NCI-H748 (cell line): ENCODE results near the gene SLX4IP.

Source experiments
- DNase-seq: peaks from one replicate; lab custom pipeline; 2025; ENCODE audit not compliant: unreplicated experiment; lab: John Stamatoyannopoulos, UW

SLX4IP gene

DNA sequence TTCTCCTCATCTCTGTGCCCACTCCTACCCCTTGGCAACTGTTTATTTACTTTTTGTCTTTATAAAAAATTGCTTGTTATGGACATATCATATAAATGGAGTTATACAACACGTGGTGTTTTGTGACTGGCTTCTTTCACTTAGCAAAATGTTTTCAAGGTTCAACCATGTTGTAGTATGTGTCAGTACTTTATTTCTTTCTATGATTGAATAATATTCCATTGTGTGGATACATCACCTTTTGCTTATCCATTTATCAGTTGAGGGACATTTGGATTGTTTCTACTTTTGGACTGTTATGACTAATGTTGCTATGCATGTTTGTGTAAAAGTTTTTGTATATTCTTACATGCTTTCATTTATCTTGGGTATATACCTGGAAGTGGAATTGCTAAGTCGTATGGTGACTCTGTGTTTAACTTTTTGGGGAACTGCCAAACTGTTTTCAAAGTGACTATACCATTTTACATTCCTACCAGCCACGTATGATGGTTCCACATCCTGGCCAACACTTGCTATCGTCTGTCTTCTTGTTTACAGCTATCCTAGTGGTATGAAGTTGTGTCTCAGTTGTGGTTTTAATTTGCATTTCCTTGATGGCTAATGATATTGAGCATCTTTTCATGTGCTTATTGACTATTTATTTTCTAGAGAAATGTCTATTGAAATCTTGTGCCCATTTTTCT, 84.4 kb downstream of the SLX4IP start:
- no peak for DNase-seq

DNA sequence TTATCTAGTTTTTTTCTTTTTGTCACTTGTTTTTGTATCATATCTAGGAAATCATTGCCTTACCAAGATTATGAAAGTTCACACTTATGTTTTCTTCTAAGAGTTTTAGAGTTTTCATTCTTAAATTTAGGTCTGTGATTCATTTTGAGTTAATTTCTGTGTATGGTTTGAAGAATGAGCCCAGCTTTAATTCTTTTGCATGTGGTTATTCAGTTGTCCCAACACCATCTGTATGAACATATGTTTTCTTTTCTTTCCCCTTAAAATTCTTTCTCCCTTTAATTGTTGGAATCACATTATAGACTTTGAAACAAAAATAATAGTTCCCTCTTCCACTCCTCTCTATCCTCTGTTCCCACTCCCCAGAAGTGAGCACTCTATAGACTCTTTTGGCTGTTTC, 85.4 kb downstream of the SLX4IP start:
- no peak for DNase-seq

DNA sequence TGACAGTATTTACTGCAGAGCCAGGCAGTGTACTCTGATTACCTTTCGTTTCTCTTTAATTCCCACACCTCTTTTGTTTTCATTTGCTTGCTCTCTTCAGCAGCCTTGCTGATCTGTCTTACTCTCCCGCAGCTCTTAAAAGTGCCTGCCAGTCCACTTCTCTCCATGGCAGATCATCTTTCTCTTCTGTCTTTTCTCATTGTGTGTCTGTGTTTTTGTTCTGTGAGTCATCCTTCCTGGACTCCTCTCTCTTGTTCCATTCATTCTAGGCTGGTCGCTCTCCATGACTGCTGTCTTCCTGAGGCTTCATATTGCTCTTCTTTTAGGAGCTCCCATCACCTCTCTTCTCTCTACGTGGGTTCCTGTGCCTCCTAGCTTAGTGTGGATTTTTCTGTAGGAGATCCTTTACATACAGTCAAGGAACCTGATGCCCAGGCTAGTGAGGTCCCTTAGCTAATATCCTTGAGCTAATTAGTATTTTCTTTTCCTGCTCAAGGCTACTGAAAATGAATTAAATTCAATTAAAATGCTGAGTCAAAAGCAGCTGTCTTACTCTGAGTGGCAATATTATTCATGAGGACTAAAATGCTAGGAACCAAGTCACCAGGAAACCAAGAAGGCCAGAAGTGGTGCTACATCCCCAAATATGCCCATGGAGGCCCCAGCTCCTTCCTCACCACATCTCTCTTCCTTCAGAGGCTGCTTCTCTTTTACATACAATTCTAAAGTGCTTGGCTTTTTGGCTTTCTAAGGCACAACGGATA, 86.1 kb downstream of the SLX4IP start:
- DNase-seq, result peak; percentile 34

DNA sequence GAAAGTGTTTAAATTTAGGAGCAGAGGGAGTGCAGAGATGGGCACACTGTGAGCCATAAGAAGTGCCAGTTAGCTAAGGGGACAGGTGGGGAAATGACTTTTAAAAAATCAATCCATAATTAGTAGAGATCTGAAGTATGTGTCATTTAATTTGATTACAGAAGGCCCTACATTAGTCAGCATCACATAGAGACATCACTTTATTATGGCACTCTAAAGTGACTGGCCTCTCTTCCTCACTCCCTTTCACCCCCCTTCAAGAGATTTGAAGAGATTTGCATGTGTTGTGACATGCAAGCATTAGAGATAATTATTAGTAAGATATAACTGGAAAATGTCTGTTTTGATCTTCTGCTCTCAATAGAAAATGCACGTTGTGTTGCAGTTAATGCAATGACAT, 86.7 kb downstream of the SLX4IP start:
- no peak for DNase-seq

DNA sequence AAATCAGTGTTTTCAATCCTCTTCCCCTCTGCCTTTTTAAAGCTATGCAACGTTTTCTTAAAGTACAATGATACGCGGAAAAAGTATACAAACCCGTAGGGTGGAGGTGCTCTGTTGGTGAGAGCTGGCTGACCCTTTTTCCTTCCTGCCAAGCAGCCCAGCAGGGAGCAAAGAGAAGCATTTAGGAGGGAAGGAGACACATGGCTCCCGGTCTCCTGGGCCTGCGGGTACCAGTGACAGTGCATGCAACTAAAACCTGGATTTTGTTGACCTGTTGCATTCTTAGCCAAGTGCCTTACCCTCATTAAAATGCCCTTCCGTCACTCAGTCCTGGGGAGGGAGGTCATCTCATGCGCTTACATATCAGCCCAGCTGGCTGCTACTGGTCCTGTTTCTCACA, 87.2 kb downstream of the SLX4IP start:
- peak; percentile 45 for DNase-seq

DNA sequence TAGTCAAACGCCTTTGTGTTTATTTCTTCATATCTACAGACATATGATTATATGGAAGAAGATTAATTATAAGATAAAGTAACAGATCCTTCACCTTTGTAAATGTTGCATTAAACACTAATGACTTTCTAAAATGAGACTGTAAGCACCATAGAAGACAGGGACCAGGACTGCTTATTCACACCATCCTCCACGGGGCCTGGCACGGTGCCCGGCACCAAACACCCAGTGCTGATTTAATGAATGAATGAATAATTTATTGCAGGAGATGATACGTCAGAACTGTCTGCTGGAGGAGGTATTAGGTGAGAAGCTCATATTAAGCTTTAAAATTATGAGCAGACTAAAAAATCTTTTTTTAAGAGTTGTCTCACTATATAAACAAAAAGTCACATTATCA, 88.3 kb downstream of the SLX4IP start:
- peak; percentile 97 for DNase-seq

DNA sequence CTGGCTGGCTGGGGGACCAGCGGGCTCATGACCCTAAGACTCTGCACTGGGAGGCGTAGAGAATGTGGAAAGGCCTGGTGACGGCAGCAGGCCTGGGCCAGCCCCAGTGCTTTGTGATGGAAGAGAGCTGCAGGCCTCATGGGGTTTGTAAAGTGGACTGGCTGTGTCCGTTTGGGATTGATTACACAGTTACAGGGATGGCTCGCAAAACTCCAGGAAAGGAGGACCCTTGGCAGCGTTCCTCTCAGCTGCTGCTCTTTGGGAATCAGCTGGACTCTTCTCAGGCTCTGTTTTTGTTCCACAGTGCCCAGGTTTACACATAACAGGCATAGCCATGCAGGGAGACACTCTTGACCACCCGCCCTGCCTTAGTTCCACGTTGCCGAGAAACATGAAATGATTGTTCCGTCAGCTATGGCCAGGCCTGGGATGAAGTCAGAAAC, 89.0 kb downstream of the SLX4IP start:
- DNase-seq, result peak; percentile 90

DNA sequence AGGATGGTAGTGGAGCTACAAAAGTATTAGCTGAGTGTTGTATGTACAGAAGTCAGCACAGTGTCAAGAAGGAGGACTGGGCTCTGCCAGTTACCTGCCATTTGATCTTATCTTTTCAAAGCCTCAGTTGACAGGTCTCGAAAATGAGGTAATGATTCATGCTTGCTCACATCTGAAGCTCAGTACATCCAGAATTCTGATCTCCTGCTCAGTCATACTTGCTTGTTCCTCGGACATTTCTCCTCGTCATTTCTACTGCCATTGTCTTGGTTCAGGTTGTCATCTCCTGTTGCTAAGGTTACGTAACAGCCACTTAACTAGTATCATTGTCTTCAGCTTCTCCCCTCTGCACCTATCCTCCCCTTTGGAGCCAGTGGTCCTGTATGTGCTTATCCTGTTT, 89.5 kb downstream of the SLX4IP start:
- peak; percentile 91 for DNase-seq

DNA sequence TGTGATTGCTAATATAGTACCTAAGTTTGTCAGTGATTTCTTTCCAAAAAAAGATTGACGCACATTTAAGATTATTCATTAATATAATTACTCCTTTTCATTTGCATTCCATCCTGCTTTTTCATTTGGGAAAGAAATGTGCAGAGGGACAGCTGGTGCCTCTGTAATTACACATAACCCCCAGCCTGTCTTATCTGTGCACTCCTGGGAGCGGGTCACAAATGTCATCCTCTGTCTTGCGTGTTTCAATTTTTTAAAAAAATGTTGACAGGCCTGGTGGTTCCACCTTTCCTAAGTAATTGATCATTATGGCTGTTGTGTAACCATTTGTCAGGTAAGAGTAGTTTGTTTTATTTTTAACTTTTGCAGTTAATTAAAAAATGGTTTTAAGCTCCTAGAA, 92.7 kb downstream of the SLX4IP start:
- DNase-seq, result no peak

DNA sequence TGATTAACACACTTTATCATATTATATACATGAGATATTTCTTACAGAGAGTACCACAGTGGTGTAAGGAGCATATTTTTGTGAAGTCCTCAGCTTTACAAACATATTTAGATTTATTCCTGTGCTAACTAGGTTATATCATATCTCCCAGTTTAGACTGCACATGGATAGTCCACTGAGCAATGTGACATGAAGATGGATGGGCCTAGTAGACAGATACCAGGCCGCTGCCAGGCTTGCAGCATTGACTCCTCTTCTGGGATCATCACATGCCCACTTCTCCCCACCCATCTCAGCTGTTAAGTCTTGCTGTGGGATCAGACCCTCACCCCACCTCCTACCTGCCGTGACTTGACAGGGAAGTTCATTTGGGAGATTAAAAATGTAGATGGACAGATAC, 95.8 kb downstream of the SLX4IP start:
- DNase-seq, result no peak

DNA sequence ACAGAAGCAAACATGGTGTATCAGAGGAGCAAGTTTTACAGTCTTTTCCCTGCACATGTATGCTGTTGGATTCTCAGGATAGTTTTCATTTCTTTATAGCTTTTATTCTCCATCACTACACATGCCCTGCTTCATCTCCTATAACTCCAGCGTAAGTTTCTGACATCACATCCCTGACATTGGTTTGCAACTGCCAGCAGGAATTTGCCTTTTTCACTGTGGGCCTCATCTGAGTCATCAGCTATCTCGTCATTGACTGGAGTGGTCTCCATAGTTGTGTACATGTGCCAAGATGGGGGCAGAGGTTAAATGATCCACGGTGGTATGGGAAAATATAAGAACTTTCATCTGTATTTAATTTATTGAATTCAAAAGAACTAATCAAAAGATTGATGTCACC, 96.7 kb downstream of the SLX4IP start:
- DNase-seq, result no peak

DNA sequence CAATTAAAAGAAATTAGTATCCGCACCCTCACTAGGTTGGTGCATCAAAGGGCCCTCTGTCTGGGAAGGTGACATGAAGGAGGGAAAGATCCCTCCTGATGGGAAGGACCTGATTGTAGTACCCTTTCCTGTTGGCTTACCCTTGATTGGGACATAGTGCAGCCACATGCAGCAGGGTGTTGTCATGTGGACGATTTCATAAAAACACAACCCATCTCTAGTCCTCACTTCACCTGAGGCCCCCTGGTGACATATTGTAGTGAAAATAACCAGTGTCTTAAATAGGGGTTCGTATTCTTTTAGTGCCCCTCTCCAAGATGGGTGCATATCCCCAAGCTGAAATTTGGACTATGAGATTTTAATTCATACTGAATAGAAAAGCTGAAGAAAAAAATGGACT, 97.3 kb downstream of the SLX4IP start:
- no peak for DNase-seq

DNA sequence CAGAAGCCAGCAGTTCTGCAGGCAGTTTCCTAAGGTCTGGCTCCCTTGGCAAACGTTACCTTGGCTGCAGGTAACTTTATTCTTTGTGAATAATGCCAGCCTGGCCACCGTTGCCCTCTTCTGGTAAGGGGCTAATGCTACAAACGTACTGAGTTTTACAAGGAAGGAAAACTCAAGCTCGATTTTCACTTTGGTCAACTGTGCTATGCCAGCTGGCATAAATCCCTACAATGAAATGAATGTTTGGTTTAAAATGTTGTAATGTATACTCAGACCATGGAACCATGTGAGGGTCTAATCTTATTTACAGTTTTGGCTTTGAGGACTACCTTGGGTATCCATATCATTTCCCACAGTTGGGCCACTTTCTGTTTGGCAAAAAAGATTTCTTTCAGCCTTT, 101.4 kb downstream of the SLX4IP start:
- peak; percentile 75 for DNase-seq

DNA sequence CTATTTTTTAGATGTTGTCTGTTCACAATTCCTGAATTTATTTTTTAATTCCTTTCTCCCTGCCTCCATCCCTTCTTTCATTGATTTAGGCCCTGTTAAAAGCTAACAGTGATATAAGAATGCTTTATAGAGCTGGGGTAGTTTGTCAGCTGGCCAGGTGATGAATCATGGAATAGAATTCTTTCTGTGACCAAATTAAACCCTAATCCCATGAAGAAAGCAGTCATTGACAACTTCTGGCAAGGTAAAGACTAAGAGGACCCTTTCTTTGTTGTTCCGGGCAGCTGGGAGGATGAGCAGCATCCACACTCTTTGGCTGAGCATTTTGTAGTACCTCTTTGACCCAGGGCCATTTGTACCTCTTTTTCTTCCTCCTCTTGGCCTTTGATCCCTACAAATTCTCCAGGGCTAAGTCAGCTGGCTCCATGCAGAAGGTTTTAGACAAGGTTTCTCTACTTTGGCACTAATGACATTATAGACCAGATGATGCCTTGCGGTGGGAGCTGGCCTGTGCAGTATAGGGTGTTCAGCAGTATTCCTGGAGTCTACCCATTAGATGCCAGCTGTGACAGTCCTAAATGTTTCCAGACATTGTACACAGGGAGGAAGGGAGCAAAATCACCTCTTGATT, 102.9 kb downstream of the SLX4IP start:
- no peak for DNase-seq

DNA sequence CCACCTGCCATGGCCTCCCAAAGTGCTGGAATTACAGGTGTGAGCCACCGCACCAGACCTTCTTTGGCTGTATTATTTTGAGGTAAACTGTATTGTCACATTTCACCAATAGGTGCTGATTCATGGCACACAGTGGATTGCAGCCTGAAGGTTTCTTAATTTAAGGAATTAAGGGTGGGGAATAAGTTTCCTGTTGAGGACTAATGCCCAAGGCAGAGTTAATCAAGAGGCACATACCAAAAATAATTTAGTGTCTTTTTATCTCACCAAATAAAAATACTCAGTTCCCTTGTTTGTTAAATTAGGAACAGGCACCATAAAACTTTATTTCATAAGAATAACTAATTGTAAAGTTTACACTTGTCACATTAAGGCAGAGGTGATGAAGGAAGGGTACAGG, 103.7 kb downstream of the SLX4IP start:
- DNase-seq, result no peak

DNA sequence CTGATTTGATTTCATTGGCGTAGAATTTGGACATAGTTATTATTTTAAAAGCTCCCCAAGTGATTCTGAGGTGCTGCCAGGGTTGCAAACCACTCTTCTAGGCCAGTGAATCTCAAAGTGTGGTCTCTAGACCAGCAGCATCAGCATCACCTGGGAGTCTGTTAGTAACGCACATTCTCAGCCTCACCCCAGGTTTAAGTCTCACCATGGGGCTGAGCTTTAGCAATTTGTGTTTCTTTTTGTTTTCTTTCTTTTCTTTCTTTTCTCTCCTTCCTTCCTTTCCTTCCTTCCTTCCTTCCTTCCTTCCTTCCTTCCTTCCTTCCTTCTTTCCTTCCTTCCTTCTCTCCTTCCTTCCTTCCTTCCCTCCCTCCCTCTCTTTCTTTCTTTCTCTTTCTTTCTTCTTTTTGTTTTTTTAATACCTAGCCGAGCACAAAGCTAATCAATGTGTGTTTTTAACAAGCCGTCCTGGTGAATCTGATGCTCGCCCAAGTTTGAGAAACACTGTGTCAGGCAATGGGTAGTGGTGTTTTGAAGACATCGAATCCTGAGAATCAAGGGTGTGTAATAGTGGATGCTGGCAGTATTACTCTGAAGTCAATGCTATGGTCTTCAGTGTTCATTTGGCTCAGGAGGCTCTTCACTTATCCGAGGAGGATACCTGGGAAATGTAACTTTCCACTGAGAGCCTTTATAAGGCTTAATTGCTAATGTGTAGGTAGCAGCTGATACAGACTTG, 104.9 kb downstream of the SLX4IP start:
- no peak for DNase-seq

DNA sequence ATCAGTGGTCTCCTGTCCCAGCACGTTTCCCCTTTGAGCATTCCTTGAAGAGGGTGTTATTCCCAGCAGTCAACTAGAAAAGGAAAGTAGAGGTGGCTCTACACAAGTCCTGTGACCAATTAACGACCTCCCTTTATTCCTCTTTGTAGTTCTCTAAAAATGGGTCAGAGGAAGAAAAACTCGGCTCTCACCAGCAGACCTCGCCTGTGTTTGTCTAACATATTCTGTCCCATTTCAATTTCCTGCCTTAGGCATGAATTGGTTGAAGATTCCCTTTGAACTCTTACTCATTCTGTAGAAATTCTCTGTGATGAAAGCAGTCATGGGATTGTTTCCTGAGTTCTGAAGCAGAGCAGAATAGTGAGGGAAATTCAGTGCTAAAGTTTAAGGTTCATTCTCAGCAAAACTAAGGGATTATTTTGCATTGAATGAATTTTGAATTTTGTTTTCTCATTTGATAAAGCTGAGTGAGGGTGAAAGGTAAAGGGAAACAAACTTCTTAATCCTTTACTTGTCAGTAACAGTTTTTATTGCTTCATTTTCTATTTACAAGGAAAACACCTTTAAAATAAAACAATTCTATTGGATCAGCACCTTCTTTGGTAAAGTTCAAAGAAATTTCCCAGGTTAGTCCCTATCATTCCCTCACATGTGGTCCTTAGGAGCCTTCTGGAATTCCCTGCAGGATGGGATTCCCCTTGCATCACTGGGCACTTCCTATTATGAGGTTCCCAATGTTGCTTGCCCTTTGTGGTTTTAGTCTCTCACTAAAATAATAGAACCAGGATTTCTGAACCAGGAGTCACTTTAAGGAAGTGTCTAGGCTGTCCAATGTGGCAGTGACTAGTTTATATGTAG, 105.8 kb downstream of the SLX4IP start:
- no peak for DNase-seq

DNA sequence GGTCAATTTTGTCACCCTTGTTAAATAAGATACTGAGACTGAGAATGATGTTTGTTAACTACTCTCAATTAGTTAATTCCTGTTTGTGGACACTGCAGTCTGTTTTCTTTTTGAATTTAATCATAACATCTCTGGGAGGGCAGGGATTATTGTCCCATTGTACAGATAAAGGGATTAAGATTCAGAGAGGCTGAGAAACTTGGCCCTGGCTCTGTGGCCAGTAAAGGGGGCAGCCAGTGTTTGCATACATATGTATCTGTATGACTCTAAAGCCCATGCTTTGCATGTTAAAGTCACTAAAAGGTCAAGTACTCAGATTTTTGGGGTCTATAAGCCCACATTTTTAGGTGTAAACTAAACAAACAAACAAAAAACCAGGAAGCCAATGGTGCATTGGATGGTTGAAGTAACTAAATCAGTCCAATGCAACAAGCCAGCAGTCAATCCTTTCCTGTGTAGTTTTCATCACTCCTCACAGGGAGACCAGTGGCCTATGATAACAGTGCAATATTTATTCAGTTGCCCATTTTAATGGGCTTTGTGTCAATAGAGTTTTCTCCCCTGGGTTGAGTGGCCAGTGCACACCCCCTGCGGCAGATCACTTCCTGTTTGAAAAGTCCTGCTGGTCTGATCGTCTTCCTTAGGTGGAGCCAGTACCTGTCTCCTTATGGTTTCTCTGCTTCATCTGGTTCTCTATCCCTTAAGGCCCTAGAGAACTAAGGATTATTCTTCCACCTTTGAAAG, 106.7 kb downstream of the SLX4IP start:
- peak; percentile 97 for DNase-seq

DNA sequence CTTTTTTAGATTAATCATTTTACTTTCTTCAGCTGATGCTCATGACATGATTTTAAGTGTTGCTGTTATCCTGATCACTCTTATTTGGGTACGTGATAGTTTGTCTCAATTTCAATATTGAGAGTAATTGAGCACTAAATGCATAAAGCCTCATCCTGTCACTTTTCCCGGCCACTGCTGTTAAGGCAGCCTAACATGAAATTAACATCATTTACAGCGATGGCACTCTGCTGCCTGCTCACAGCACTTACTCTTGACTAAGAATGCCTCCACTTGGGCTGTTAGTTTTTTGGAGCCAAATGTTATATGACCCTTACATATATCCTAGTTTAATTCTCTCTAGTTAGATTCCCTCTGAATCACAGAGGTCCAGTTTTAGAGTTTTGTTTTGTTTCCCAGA, 107.3 kb downstream of the SLX4IP start:
- peak; percentile 79 for DNase-seq

DNA sequence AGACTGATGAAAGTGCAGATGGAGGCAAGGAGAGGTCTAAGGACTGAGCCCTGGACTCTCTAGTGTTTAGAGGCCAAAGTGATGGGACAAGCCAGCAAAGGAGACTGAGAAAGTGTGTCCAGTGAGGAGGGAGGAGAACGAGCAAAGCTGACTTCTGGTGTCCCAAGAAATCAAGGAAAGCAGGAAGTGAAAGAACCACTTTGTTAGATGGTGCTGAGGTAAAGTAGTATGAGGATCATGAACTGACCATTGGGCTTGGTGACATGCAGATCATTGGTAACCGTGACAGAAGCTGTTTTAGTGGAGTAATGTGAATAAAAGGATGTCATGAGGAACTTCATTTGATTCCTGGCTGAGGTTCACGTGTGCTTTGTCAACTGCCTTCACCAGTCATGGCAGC, 108.4 kb downstream of the SLX4IP start:
- no peak for DNase-seq
